GM21515 (cell line): ENCODE results near the gene FSHR.

ENCODE experiments used
- ATAC-seq: cut with Tn5 transposase; IDR thresholded peaks from one replicate; pipeline ENCODE4 v1.9.1; 2021; ENCODE audit not compliant: unreplicated experiment

The FSHR gene

GRCh38 chr2:49033394-49034185 is 120.7 kb downstream of the FSHR start:
- ATAC-seq, result no peak

GRCh38 chr2:49032936-49033335 is 121.4 kb downstream of the FSHR start:
- ATAC-seq, result no peak

DNA sequence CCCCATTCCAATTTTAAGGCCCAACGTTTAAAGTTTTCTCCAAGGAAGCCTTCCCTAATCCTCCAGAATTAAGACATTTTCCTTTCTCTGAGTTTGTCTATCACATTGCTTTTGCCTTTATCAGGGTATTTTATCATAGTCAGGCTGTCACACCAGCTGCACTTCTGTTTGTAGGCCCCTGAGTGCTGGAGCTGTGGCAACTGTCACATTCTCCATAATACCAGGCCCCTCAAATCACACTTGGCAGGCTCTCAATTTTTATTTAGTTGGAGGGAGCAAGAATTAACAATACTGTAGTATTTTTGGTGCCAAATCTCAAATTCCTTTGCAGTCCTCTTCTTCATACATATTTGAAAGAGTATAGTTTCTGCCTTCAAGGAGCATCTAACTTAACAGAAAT is 122.2 kb downstream of the FSHR start:
- ATAC-seq, result no peak

DNA sequence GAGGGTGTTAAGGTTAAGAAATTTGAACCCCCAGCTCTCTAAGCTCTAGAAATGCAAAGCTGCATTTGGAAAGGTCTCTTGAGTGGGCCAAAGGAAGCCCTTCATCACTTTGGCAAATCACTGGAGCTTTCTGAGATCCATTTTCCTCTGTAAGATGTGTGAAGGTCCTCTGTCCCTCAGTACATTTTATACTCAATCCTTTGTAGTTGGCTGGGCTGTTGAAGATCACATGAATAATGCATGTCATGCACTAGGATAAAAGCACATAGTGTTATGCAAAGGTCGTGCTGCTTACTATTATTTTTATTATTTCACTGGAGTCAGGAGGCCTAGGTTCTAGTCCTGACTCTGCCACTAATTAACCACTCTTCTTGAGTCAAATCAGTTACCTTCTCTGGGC is 124.9 kb downstream of the FSHR start:
- no peak for ATAC-seq

GRCh38 chr2:49028101-49028500 is 126.2 kb downstream of the FSHR start:
- ATAC-seq, result peak; percentile 63

- ATAC-seq, result no peak
Observed at GRCh38 chr2:49026706-49027105, 127.6 kb downstream of the FSHR start.

DNA sequence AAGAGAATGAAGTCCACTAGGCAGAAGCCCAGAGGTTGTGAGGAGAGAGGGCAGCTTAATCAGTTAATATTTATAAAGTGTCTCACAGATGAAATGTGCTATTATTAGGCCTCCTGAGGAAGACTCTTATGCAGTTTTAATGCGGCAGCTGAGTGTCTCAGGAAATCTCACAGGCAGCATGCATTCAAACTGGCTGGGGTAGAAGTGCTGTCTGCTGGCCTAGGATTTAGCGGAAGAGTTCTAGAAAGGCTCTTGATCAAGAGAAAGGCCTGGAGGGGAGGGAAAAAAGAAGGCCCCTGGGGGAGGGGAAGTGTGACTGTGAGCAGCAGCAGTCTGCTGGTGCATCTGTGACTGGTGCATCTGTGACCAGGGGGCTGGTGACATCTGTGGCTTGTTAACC is 133.0 kb downstream of the FSHR start:
- ATAC-seq, result no peak

DNA sequence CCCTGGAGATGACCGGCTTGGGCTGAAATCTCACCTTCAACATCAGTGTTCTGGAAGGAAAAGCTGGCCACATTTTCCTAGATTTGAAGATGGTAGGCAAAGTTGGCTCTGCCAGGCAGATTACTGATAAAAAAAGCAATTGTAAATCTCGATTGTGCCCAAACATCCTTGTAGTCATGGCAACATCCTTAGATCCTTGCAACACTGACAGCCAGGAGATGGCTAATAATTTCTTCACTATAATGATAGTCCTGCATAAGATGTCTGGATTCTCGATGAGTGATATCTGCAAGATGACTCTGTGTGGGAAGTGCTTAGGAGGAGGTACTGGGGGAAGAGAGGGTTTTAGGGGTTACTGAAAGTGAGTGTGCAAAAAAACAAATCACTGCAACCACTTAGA is 149.1 kb downstream of the FSHR start:
- ATAC-seq, result no peak

GRCh38 chr2:49004036-49004626 is 150.2 kb downstream of the FSHR start:
- ATAC-seq, result no peak

- no peak for ATAC-seq
Observed at GRCh38 chr2:49003201-49003600, 151.1 kb downstream of the FSHR start.

DNA sequence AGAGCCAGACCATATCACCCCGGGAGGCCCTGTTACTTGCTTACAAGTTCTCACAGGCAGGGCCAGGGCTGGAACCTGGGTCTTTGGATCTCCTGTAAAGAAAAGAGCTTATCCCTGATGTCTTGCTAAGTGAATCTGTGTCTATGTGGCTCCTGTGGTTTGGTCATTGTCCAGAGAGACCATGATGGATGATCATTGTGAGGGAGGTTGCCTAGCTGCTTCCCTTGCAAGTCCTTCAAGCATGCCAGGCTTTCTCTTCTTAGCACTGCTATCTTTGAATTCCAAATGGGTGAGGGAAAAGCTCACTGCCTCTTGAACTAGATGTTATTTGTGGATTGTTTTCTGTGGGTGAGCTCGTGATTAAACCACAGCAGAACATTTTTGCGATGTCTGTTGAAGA is 151.6 kb downstream of the FSHR start:
- ATAC-seq, result no peak

DNA sequence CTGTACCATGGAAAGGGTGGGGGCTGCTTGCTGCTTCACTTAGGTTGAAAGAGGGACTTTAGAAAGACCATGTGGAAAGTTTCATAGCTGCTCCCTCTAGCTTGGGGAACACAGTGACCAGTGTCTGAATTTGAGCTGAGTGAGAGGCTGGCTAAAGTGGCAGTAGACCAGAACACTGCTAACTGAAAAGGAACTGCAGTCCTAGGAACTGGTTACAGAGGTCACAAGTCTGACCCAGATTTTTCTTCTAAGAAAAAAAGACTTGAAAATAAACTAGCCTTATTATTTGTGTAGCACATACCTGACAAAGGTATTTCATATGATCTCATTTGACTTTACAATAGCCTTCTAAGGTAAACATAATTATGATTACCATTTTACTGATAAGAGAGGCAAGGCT is 153.6 kb downstream of the FSHR start:
- no peak for ATAC-seq

DNA sequence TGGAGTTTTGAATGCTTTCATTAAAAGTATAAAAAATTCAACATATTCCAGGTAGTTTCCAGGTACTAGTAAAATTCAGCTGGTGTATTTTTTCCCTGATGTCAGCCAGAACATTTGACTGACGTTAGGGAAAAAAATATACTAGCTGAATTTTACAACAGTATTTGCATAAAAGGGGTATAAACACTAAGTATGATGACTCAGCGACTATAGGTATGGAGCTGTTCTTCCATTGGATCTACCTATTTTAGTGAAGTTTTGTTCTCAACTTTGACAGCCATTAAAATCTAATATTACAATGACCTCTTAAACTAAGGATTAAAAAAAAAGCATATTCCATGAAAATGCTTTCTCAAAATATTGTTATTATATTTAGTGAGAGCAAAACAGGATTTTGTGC is 155.9 kb downstream of the FSHR start:
- no peak for ATAC-seq

DNA sequence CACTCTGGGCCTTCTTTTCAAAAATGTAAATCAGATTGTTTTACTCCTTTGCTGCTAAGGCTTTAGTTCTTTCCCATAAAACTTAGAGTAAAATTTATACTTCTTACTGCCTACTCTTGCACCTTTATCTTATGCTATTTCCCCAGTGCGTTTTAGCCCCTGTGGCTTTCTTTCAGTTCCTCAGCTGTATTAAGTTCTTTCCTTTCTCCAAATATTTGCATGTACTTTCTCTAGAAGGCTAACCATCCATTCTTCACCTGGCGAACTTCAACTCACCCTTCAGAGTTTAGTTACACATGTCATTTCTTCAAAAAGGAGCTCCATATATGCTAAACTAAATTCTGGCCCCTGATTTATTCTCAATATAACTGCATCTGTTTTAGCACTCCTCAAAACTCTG is 160.7 kb downstream of the FSHR start:
- ATAC-seq, result peak; percentile 42

DNA sequence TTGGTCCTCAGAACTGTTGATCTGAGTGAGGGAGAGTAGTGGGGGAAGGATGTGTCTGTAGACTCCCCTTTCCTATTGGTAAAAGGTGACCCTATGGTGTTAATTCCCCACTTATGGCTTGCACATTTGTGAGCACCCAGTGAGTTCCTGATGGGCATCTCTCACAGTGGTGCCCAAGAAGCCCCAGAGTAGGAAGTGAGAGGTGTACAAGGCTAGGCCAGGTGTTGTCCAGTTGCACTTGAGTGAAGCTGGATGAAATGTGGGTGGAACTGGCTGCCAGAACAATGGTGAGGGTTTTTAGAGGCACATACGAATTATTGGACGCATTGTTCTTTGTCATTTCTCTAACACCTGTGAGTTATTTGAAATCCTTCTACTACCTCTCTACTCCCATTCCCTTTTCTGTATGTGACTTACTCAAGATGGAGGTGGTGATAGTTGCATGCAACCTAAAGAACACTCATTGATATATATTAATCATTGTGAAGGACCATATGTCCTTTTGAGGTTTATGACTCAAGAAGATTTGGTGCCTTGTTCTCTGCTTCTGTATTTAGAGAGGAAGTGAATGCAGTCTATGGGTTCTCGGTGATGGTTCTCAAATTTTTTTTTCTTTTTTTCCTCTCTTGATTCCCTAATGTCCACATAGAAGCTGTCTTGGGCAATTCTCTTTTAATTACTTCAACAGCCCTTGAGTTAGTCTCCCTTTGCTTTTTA is 162.7 kb downstream of the FSHR start:
- ATAC-seq, result peak; percentile 46

GRCh38 chr2:48984922-48985321 is 169.4 kb downstream of the FSHR start:
- no peak for ATAC-seq

DNA sequence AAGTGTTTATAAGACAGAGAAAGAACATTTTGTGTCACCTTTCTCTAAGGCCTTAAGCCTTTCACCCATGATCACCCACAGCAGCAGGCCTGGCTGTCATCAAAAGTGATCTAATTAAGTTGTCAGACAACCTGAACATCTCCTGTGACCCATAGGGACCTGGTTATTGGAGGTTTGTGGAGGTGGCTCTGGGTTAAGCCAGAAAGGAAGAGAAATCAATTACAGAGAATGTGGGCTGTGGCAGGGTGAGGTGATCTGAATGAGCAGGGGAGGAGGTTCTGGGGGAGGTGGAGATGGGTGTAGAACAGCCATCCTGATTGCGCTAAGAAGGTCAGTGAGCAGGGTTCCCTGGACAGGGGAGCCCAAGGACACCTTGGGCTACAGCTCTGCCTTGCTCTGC is 170.8 kb downstream of the FSHR start:
- ATAC-seq, result no peak

GRCh38 chr2:48982887-48983435 is 171.4 kb downstream of the FSHR start:
- ATAC-seq, result no peak

GRCh38 chr2:48980846-48981245 is 173.5 kb downstream of the FSHR start:
- no peak for ATAC-seq

GRCh38 chr2:48979691-48980090 is 174.6 kb downstream of the FSHR start:
- ATAC-seq, result no peak

DNA sequence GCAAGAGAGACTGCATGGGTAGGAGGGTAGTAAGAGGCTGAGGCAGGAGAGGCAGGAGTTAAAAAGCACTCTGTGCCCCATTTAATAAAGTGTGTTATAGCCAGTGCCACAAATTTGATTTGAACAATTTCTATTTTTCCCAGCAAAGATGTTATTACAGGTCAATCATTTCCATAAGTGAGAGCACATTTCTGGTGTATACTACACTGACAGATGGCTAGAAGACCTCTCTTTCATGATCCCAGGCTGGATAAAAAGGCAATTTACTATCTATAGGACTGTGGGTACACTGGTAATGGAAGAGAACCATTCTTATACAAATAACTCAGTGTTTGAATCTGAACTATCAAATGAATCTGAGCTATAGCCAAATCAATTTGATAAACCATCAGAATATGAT is 176.2 kb downstream of the FSHR start:
- no peak for ATAC-seq

GRCh38 chr2:48971801-48972200 is 182.5 kb downstream of the FSHR start:
- no peak for ATAC-seq
